Measurements from ENCODE around the gene KCNF1. TPM values are rescaled to one million over a fixed set of nuclear protein-coding genes. Genes with fewer than 3 reads are reported as not detected.
A peak's percentile ranks its signal among the peaks of the same experiment; 100 is the strongest.

KCNF1 gene, protein sequence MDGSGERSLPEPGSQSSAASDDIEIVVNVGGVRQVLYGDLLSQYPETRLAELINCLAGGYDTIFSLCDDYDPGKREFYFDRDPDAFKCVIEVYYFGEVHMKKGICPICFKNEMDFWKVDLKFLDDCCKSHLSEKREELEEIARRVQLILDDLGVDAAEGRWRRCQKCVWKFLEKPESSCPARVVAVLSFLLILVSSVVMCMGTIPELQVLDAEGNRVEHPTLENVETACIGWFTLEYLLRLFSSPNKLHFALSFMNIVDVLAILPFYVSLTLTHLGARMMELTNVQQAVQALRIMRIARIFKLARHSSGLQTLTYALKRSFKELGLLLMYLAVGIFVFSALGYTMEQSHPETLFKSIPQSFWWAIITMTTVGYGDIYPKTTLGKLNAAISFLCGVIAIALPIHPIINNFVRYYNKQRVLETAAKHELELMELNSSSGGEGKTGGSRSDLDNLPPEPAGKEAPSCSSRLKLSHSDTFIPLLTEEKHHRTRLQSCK
- total RNA-seq, result under 1 TPM; 0.34 to 0.83 TPM
- polyA plus RNA-seq, result under 1 TPM; 0.06 to 0.18 TPM
- long read RNA-seq, donor 1, partial matches to known transcripts, result 0 of 2 reads
- long read RNA-seq, donor 1, other reads (novel, unspliced or antisense), result 0 of 2 reads
- long read RNA-seq, donor 2, result 0 reads
- long read RNA-seq, donor 3, partial matches to known transcripts, result 0 of 1 reads
- long read RNA-seq, donor 3, other reads (novel, unspliced or antisense), result 0 of 1 reads
- long read RNA-seq, donor 4, partial matches to known transcripts, result 0 of 2 reads
- long read RNA-seq, donor 4, other reads (novel, unspliced or antisense), result 0 of 2 reads
- long read RNA-seq, donor 5, partial matches to known transcripts, result 0 of 3 reads
- long read RNA-seq, donor 5, other reads (novel, unspliced or antisense), result 0 of 3 reads

DNA sequence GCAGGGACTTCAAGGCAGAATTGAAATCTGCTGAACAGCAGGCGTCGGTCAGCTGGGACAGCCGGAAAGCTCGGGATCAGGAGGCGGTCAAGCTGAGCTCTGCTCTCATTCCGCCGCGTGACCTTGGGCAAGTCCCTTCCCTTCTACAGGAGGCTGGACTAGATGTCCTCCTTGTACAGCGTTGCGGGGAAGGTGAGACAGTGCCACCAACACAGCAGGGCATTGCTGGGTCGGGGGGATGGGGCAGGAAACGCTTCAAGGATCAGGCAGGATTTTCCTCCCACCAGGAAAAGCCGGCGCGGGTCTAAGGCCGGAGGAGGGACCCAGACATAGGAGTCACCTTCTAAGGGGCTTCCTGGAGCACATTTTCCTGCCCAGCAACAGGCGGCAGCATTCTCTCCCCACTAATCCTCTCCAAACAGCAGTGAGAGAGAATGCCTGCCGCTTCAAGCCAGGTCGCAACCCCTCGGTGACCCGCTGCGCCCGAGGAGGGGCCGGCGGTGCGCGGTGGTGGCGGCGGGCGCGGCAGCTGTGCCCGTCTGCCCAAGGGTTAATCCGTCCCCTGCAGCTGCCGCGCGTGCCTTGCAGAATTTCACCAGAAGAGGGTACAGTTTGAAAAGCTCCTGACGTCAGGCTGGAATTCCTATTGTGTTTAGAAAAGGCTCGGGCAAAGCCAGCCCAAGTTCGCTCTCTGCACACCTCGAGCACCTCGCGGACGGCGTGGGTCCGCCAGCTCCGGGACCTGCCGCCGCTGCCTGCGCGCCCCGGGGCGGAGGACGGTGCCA, at the start of gene KCNF1:
Gene KCNF1 (plus strand): TSS at position 644 of the 785 bp plus-strand sequence. CDS start 493 bp downstream, outside the sequence.
- no peak for ATAC-seq (ENCODE audit: insufficient read depth, low FRiP score)
- Histone ChIP-seq H3K4me3 (no peak within 1 kb of the TSS), H3K9ac (ENCODE audit: insufficient read depth in 1 of 2, low read length in 2 of 2) (no peak within 1 kb of the TSS), H3K4me1 (ENCODE audit: control insufficient read depth in 5 of 5, insufficient read depth in 5 of 5, low read length in 5 of 5) (peaks cover 0 to 11% (median 2%) of the 10 kb centered on the region in 5 donors), H3K9me3 (ENCODE audit: control insufficient read depth in 4 of 4, insufficient read depth in 3 of 4, low read length in 3 of 4) (peaks cover 0 to 6% (median 0%) of the 10 kb centered on the region in 4 donors), H3K27ac (ENCODE audit: low read depth in 1 of 2, low read length in 1 of 2) (no peak within 1 kb of the TSS), H3K36me3 (ENCODE audit: control insufficient read depth in 4 of 4, insufficient read depth in 4 of 4, low read length in 4 of 4) (no peaks in the 10 kb centered on the region), H3K27me3 (ENCODE audit: control insufficient read depth in 3 of 3, insufficient read depth in 3 of 3, low read length in 2 of 3) (peaks cover 9 to 25% (median 19%) of the 10 kb centered on the region in 3 donors)
- 8% methylated on average over 49 to 53 of the region's 53 CpGs for WGBS, 2 donors
- DNase-seq, result peak; percentile 86 to 92 (median 88)
- TF ChIP-seq, protein P1, sequence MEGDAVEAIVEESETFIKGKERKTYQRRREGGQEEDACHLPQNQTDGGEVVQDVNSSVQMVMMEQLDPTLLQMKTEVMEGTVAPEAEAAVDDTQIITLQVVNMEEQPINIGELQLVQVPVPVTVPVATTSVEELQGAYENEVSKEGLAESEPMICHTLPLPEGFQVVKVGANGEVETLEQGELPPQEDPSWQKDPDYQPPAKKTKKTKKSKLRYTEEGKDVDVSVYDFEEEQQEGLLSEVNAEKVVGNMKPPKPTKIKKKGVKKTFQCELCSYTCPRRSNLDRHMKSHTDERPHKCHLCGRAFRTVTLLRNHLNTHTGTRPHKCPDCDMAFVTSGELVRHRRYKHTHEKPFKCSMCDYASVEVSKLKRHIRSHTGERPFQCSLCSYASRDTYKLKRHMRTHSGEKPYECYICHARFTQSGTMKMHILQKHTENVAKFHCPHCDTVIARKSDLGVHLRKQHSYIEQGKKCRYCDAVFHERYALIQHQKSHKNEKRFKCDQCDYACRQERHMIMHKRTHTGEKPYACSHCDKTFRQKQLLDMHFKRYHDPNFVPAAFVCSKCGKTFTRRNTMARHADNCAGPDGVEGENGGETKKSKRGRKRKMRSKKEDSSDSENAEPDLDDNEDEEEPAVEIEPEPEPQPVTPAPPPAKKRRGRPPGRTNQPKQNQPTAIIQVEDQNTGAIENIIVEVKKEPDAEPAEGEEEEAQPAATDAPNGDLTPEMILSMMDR (IDR thresholded peaks at IDR 0.05; ENCODE audit: control extremely low read depth, extremely low read depth), result no peak

DNA sequence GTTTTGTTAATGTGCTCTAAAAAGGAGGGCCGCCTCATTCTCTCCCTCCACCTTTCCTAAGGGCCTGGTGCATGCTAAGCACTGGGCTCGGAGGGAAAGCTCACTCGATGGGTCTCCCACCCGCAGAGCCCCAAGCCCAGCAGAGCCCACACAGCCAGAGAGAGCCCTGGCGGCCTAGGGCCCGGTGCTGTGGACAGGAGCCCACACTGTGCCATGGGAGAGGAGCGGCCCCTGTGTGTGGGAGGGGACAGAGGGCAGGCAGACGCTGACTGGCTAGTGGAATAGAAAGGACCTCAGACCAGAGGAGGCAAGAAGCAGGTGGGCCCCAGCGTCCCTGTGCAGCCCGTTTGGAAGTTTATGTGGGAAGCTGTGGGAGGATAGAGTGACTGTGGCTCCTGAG, 49.4 kb upstream of the KCNF1 start:
- peaks cover 0 to 13% (median 5%) of the 10 kb centered on the region in 5 donors for H3K4me1 ChIP-seq (ENCODE audit: control insufficient read depth in 5 of 5, insufficient read depth in 5 of 5, low read length in 5 of 5)
- no peak overlapping the region for H3K4me3 ChIP-seq
- no peak for ATAC-seq (ENCODE audit: insufficient read depth, low FRiP score)
- TF ChIP-seq, protein P1 (IDR thresholded peaks at IDR 0.05; ENCODE audit: control extremely low read depth, extremely low read depth), result no peak
- no peak for DNase-seq
- WGBS, 2 donors, result 90 to 92% methylated on average over 10 of the region's 10 CpGs
- H3K9me3 ChIP-seq (ENCODE audit: control insufficient read depth in 4 of 4, insufficient read depth in 3 of 4, low read length in 3 of 4), result no peaks in the 10 kb centered on the region
- no peaks in the 10 kb centered on the region for H3K36me3 ChIP-seq (ENCODE audit: control insufficient read depth in 4 of 4, insufficient read depth in 4 of 4, low read length in 4 of 4)
- no peak overlapping the region for H3K9ac ChIP-seq (ENCODE audit: insufficient read depth in 1 of 2, low read length in 2 of 2)
- peaks cover 0 to 10% (median 0%) of the 10 kb centered on the region in 3 donors for H3K27me3 ChIP-seq (ENCODE audit: control insufficient read depth in 3 of 3, insufficient read depth in 3 of 3, low read length in 2 of 3)
- H3K27ac ChIP-seq (ENCODE audit: low read depth in 1 of 2, low read length in 1 of 2), result no peak overlapping the region

DNA sequence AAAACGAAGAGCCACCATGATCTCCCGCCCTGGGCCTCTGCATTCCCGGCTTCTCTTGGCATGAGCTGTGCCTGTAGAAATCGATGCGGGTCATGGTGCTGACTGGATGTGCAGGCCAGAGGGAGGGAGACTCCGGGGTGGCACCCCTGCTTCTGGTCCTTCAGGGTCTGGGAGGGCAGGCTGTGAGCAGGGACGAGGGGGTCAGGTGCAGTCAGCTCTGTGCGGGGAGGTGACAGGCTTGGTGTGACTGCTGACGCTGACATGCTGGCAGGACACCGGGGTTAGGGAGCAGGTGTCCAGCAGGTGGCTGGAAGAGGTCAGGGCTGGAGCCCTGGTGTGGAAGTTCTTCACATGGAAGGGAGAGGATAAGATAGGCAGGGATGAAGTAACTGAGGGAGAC, 48.7 kb upstream of the KCNF1 start:
- ATAC-seq (ENCODE audit: insufficient read depth, low FRiP score) (no peak), DNase-seq (no peak)
- Histone ChIP-seq H3K27ac (ENCODE audit: low read depth in 1 of 2, low read length in 1 of 2) (no peak overlapping the region), H3K4me1 (ENCODE audit: control insufficient read depth in 5 of 5, insufficient read depth in 5 of 5, low read length in 5 of 5) (peaks cover 0 to 13% (median 5%) of the 10 kb centered on the region in 5 donors), H3K9me3 (ENCODE audit: control insufficient read depth in 4 of 4, insufficient read depth in 3 of 4, low read length in 3 of 4) (no peaks in the 10 kb centered on the region), H3K4me3 (no peak overlapping the region), H3K9ac (ENCODE audit: insufficient read depth in 1 of 2, low read length in 2 of 2) (no peak overlapping the region), H3K36me3 (ENCODE audit: control insufficient read depth in 4 of 4, insufficient read depth in 4 of 4, low read length in 4 of 4) (no peaks in the 10 kb centered on the region), H3K27me3 (ENCODE audit: control insufficient read depth in 3 of 3, insufficient read depth in 3 of 3, low read length in 2 of 3) (peaks cover 0 to 12% (median 0%) of the 10 kb centered on the region in 3 donors)
- WGBS, 2 donors, result 89 to 94% methylated on average over 10 of the region's 10 CpGs
- TF ChIP-seq, protein P1 (IDR thresholded peaks at IDR 0.05; ENCODE audit: control extremely low read depth, extremely low read depth), result no peak

Measured in lung (tissue), 16 donors.